Measurements from ENCODE around the gene PKNOX2.

Gene PKNOX2

DNA sequence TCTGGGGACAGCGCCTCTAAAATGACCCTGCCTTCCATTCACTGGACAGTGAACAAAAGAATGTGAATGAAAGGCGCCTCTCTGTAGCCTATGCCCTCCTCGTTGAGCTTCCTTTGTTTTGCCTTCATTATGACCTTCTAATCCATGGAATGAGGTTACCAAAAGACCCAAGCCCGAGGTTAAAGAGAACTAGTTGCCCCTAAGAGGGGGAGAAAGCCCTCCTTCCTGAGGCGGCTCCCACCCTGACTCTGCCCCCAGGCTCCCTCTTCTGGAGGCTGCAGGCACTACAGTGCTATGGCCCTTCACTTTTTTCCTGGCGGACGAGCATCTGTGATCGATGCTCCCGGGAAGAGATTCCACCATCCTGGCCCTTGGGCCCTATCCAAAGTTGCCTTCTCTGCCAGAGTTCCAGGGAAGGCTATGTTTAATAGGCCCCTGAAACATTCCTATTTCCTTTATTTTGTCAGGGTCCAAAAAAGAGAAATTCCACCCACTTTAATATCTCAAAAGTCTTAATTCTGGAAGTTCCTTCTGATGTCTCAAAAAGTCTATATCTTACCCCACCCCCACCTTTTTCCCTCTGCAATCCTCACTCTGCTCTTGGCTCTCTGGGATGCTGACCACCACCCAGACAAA lies 184.2 kb downstream of the PKNOX2 start:
- in situ Hi-C loops (cut with HindIII; ENCODE audit: low sequenced_read_pairs), result no loop called here

DNA sequence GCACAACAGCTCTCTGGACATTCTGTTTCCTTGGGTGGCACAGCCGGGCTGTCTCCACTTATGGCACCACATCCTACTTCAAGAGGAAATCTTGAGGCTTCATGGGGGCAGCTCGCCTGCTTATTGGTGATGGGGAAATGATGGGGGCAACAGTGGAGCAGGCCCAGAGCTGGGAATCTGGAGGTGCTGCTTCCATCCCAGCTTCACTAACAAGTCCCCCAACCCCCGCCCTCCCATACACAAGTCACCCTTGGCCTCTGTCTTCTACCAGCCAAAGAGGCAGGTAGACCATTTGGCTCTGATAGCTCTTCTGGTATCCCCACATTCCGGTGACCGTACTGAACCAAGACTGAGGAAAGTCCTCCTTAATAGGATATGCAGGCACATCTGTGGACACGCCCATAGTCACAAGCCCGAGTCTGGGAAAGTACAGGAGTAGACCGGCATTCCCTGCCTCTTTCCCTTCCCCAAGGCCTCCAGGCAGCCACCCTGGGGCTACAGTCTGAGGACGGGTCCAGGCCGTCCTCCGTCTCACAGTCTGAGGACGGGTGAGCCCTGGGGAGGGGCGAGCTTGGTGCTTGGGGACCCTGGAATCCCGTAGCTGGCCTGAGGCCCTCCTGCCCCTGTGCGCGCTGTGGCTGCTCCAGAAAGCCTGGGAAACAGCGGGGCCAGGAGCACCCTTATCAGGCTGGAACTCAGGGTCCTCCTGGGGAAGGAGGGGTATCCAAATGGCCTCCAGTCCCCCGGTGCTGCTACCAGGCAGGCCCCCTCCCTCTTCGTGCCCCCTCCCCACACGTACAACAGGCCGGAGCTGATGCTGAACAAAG lies 185.9 kb downstream of the PKNOX2 start:
- in situ Hi-C loops (cut with HindIII; ENCODE audit: low sequenced_read_pairs), result no loop called here

DNA sequence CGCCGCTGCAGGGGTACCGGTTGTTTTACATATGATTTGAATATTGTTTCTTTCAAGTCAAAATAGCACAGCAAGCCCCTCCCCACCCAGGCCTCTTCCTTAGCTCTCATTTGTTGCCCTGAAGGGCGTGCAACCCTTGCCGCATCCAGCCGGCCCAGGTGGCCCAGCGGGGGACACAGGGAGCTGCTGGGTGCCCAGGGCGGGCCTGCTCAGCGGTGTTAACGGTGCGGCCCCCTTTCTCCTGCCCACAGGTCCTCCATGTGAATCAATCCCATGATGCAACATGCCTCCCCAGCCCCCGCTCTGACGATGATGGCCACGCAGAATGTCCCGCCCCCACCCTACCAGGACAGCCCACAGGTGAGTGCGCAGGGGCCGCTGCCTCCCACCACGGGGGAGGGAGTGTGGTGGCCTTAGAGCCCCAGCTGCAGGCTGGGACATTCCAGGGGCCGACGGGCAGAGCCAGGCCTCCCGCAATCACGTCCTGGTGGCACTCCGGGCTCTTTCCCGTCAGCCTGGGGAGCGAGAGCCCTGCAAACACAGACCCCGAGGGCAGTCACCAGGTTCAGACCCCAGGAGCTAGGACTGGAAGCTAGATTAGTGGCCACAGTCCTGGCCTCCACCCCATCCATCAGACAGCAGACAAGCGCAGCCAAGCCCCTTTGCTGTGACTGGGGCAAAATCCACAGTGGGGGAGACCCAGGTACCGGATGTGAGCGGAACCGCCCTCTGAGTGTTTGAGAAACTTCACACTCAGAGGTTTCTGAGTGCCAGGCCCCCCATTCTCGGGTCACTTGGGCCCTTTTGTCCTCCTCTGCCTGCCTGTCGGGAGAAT lies 186.7 kb downstream of the PKNOX2 start:
- in situ Hi-C loops (cut with HindIII; ENCODE audit: low sequenced_read_pairs), result no loop called here

DNA sequence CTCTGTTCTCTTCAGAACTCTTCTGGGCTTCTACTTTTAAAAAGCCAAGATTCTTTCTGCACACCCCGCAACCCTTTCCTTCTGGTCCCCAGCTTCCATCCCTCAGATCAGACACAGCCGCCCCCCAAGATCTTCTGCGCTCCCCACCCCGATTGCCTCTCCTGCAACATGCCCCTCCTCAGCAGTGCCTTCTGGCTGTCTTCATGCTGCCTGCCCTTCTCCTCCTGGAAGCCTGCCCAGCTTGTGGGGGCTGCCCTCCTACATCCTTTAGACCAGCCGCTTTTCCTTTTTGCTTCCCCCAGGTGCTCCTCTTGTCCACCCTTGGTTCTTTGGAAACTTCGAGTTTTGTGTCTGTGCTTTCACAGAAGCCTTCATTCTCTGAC lies 187.3 kb downstream of the PKNOX2 start:
- in situ Hi-C loops (cut with HindIII; ENCODE audit: low sequenced_read_pairs), result no loop called here

DNA sequence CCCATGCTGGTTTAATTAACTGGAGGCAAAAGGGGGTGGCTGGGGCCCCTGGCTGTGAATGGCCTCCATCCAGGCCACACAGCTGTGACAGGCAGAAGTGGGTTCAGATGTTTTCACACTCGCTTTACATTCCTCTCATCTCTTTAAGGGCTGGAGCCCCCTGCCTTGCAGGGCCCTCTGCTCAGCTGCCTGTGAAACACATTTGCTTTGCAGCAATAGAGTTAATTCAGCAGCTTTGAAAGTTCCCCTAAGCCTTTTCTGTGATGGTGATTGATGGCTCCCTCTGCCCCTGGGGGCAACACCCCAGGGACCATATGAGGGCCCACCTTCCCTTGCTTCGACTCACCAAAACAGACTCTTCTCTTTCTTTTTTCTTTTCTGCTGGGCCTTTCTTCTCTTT lies 192.2 kb downstream of the PKNOX2 start:
- in situ Hi-C loops (cut with HindIII; ENCODE audit: low sequenced_read_pairs), result no loop called here

DNA sequence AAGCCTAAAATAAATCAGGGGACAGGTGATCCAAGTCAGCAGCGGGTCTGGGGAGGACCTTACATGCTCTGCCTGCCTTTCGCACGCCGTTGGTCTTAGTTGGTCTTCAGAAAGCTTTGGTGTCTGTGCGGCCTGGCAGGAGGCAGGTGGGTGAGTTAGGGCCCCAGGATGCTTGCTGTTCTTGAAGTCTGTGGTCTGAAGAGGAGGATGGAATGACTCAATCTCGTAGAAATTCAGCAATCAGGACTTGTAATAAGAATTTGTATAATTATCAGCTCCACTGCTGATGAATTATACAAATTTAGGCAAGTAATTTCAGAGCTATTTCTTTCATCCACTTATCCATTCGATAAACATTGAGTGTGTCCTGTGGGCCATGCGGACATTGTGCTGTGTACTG lies 193.0 kb downstream of the PKNOX2 start:
- in situ Hi-C loops (cut with HindIII; ENCODE audit: low sequenced_read_pairs), result no loop called here

DNA sequence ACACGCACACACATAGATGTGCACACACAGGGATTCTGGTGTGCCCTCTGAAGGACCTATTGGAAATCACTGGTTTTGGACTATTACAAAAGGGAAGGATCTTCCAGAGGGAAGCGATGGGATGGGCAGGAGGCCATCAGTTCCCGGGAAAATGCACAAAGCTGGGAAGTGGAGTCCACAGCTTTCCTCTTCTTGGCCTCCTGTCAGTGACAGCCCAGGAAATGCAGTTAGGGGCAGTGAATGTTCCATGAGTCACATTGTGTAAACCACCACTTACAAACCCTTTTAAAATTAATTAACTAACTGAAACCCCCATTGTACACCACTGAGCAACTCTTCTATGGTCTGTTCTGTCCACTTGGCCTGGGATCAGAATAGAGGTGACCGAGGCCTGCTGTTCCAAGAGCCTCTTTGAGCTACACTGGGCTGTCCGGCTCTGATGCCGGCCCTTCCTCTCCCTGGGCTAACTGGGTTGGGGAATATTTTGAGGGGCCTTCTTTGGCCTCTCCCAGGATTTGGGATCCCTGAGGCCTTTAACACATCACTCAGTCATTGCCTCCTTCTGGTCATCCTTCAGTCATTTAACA lies 193.8 kb downstream of the PKNOX2 start:
- in situ Hi-C loops (cut with HindIII; ENCODE audit: low sequenced_read_pairs), result no loop called here

DNA sequence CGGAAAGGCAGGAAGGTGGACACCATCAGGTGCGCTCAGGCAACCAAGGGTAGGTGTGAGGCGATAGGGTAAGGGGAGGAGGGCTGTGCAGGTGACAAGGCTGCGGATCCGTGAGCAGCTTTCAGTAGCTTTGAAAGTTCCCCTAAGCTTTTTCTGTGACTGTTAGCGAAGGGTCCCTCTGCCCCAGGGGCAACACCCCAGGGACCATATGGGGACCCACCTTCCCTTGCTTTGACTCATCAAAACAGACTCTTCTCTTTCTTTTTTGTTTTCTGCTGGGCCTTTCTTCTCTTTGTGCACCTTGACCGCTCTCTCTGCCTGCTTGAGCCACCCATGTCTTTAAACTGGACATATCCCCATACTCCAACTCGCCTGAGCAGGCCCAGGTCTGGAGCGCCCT lies 194.6 kb downstream of the PKNOX2 start:
- in situ Hi-C loops (cut with HindIII; ENCODE audit: low sequenced_read_pairs), result no loop called here

DNA sequence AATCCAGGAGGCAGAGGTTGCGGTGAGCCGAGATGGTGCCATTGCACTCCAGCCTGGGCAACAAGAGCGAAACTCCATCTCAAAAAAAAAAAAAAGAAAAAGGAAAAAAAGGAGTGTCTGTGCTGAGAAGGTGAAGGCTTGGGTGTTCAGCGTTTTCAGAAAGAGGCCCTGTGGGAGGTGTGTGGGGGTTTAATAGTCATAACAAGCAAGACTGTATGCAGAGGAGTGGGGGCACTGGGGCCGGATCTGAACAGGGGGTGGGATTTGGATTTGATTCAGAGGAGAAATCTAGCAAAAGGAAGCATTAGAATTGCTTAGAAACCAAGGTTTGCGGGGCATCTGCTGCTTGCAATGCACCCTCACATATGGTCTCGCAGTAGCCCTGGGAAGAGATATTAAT lies 195.5 kb downstream of the PKNOX2 start:
- in situ Hi-C loops (cut with HindIII; ENCODE audit: low sequenced_read_pairs), result no loop called here

DNA sequence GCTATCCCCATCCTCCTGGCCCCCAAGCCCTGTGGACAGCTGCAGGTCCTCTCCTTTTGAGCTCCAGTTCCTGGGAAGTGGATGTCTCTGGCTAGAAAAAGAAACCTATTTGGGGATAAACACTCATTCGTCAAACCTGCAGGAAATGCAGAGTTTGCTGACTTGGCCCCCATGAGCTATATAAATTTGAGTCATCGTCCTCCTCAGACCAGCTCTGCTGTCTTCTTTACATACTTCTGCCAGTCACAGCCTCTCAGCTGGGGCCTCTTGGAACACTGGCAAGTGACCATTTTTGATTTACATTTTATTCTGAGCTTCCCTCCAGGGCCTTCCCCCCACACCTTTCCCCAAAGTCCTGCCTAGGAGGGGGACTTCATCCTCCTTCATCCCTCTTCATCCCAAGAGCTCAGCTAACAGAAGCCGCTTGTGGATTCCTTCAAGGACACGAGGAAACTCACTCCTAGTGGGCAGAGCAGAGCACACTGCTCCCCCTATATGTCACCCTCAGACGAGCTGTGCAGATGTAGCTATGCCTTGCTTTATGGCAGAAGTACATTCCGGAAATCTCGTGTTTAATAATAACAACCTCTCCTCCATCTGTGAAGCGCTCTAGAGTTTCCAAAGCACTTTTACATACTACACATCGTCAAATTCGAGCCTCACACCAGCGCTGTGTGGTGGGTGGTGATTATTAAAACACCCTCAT lies 199.7 kb downstream of the PKNOX2 start:
- in situ Hi-C loops (cut with HindIII; ENCODE audit: low sequenced_read_pairs), result no loop called here

DNA sequence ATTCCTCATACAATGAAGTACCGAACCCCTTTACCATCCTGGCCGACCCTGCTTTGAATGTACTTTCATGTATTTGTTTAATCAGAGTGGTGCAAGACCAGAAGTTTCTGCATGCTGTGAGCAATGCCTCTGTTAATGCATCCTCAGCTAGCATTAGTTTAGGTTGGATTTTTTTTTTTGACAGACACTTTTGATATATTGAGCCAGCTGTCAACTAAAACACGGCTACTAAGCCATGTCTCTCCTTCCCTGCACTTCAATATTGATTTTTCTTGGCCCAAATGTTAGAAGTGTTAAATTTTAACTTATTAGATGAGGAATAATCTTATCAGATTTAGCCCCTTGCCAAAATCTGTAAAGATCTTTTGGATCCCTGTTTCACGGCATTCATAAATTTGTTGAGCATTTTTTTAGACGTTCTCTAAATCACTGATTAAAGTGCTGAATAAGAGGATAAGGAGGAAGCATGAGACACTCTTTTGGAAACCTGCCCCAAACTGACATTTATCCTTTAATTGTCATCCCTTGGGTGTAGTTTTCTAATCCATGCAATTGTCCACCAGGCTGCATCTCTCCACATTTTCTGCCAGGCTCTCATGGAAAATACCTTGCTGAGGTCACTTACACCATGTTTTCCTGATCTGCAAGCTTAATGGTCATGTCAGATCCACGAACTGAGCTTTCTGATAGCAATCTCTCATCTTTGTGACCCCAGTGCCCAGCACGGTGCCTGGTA lies 200.8 kb downstream of the PKNOX2 start:
- in situ Hi-C loops (cut with HindIII; ENCODE audit: low sequenced_read_pairs), result no loop called here

DNA sequence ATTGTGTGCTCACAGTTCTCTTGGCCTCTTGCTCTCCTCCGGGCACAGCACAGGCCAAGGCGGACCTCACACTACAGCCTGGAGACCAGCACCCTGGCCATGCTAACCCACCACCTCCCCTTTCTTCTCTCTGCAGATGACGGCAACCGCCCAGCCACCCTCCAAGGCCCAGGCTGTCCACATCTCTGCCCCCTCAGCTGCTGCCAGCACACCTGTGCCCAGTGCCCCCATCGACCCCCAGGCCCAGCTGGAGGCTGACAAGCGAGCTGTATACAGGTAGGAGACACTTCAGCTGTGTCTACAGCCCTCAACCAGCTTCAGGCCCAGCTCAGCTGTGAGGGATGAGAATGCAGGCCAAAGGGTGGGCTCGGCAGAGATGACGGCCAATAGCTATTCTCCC lies 203.2 kb downstream of the PKNOX2 start:
- in situ Hi-C loops (cut with HindIII; ENCODE audit: low sequenced_read_pairs), result no loop called here

DNA sequence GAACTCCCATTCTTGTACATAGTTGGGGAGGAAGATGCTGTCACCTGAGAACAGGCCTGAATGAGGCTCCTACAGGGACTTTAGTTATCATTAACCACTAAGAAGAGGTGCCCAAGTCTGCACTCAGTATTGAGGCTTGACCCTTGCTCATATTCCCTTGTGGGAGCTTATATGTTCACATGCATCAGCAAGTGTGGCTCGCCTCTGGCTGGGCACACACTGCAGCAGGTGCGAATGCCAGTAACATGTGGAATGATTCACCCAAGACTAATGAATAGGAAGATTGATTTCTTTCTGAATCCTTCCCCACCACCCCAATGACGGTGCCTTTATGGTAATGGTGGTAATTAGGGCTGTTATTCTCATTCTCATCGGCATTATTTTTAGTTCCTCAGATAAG lies 204.2 kb downstream of the PKNOX2 start:
- in situ Hi-C loops (cut with HindIII; ENCODE audit: low sequenced_read_pairs), result no loop called here

DNA sequence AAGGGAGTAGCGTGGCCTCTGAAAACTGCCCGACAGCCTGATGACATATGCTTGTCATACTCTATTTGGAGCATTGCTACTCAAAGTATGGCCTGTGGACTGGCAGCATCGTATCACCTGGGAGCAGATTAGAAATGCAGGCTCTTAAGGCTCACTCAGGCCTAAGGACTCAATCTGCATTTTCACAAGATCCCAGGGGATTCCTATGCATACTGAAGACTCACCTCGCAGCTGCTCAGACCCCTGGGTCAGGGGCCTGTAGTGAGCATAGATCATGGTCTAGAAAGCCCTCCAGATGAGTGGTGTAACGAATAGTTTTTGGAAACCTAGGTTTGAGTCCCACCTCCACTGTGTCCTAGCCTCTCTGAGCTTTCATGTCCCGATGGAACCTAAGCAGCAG lies 205.3 kb downstream of the PKNOX2 start:
- in situ Hi-C loops (cut with HindIII; ENCODE audit: low sequenced_read_pairs), result no loop called here

DNA sequence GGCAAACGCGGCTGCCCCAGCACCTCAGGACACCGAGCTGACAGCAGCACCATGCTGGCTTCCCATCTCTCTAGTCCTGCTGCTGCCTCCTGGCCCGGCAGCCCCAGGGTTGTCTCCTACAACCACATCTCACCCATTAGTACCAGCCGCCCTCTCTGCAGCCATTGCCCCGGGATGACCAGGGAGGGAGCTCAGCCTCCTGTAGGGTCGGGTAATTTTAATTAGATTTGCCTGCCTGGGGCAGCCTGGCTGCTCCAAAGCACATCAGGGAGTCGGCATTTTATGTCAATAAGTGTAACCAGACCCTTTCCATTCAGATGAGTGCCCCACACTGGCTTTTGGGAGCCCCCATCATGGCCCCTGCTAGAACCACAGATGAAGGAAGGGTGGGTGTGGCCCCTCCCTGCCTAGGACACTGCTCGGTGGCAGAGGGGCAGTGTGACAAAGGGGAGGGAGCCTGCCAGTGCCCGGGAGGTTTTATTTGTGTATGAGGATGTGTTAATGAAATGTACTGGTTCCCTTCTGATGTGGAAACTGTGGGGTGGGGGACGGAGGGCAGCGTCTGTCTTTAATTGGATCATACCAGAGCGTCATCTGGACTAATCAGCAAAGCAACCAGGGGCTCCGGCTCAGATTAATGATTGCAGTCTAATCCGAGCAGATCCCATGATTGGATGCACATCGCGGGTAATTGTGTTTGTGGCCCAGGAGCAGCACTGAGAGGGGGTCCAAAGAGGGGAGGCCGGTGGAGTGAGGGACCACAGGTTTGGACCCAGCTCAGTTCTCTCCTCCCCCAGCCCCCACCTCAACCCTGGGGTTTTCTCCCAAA lies 206.2 kb downstream of the PKNOX2 start:
- in situ Hi-C loops (cut with HindIII; ENCODE audit: low sequenced_read_pairs), result no loop called here

DNA sequence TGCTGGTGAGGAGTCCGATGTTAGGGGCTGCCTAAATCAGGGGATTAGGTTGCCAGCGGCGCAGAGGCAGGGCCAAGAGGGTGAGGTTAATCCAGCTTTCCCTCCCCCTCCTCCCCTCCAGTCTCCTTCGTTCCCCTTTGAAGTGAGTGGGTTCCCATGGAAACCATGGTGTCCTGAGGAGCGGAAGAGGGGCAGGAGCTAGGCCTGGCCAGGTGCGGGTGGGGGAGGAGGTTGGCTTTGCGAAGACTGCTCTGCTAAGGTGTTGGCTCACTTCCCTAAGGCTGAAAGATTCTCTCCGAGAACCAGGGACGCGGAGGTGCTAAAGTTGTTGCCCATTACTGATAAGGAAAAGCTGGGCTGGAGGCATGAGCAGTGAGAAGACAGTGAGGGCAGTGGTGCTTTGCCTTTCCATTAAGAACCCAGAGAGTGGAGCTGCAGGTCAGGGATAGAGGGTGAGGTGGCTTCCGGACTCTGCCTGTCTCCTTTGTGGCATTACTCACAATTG lies 206.9 kb downstream of the PKNOX2 start:
- in situ Hi-C loops (cut with HindIII; ENCODE audit: low sequenced_read_pairs), result no loop called here

DNA sequence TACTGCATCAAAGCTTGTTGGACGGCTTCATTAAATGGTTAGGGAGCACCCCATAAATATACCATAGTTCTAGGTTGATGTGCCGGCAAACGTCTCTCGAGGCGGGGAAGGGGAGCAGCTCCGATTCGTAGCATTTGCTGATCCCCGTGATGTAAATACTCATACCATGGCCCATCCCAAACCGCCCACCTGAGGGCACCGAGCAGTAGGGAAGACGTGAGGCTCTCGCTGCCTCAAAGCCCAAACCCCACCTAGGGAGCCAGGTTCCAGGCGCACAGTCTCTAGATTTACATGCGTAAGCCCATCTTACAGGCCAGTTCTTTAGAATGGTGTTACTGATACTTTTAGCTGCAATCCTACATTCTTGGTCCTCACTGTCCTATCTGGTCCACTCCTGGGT lies 207.5 kb downstream of the PKNOX2 start:
- in situ Hi-C loops (cut with HindIII; ENCODE audit: low sequenced_read_pairs), result no loop called here

DNA sequence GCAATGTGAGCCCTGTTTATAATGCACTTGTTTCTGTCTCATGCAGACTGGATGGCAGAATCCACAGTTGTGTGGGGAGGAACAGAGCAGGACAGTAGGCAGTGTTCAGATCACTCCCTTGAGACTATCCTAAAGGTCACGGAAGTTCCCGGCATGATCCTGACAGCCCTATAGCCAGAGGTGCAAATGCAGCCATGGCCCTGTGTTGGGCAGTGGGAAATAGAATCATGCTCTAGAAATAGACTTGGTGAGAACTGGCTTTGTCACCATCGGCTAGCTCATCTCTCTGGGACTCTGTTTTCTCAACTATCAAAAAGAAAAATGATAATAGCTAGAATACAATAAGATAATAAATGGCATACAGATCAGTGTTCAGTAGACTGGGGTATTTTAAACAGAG lies 208.4 kb downstream of the PKNOX2 start:
- in situ Hi-C loops (cut with HindIII; ENCODE audit: low sequenced_read_pairs), result no loop called here

Data from DLD1 (cell line).